GM23338 (cell line): ENCODE data around the gene TAS2R4. TPM values are rescaled to one million over a fixed set of nuclear protein-coding genes. Genes with fewer than 3 reads are reported as not detected.

Experiments used
- ATAC-seq: fragments of 200-7000 bp; cut with Tn5 transposase; 3 replicates; pipeline ENCODE4 v1.9.1; 2020
- DNase-seq: peaks from one replicate; pipeline ENCODE4 v3.0.0-alpha.2; 2015; ENCODE audit warnings: low spot score
- H2AFZ ChIP-seq: fragments of 200-600 bp; sonication (generic); 2 replicates; pipeline ENCODE4 v1.8.0; 2016; ENCODE audit warnings: antibody characterized with exemption, mild to moderate bottlenecking, moderate library complexity
- H3F3A ChIP-seq: fragments of 200-600 bp; sonication (generic); replicated peaks from 2 replicates; pipeline ENCODE4 v1.8.0; 2017; ENCODE audit warnings: antibody characterized with exemption, mixed run types, low read depth
- H3K27ac ChIP-seq: fragments of 200-600 bp; sonication (generic); 2 replicates; pipeline ENCODE4 v1.6.1; 2016; ENCODE audit warnings: low read depth
- H3K27me3 ChIP-seq: fragments of 200-600 bp; sonication (generic); 2 replicates; pipeline ENCODE4 v1.8.0; 2016; ENCODE audit warnings: mild to moderate bottlenecking, mixed run types, moderate library complexity; ENCODE audit not compliant: insufficient read depth
- H3K36me3 ChIP-seq: fragments of 200-600 bp; sonication (generic); 2 replicates; pipeline ENCODE4 v1.8.0; 2016; ENCODE audit warnings: mild to moderate bottlenecking; ENCODE audit not compliant: insufficient read depth
- H3K4me1 ChIP-seq: fragments of 200-600 bp; sonication (generic); 2 replicates; pipeline ENCODE4 v1.8.0; 2016; ENCODE audit warnings: mild to moderate bottlenecking, moderate library complexity; ENCODE audit not compliant: insufficient read depth
- H3K4me2 ChIP-seq: fragments of 200-600 bp; sonication (generic); 2 replicates; pipeline ENCODE4 v1.7.1; 2017; ENCODE audit warnings: mixed run types
- H3K4me3 ChIP-seq: fragments of 200-600 bp; sonication (generic); 2 replicates; pipeline ENCODE4 v1.6.1; 2016; ENCODE audit warnings: mixed run types
- H3K79me2 ChIP-seq: fragments of 200-600 bp; sonication (generic); replicated peaks from 2 replicates; pipeline ENCODE4 v1.8.0; 2017; ENCODE audit warnings: mild to moderate bottlenecking; ENCODE audit not compliant: insufficient read depth
- H3K9me2 ChIP-seq: fragments of 200-600 bp; sonication (generic); 2 replicates; pipeline ENCODE4 v1.8.0; 2017; ENCODE audit not compliant: insufficient read depth
- H4K20me1 ChIP-seq: fragments of 200-600 bp; sonication (generic); replicated peaks from 2 replicates; pipeline ENCODE4 v1.8.0; 2017; ENCODE audit warnings: mild to moderate bottlenecking; ENCODE audit not compliant: insufficient read depth
- H3K27ac Mint-ChIP-seq: 2 replicates; pipeline ENCODE4 v1.8.0; 2020; ENCODE audit warnings: inconsistent platforms, mild to moderate bottlenecking, moderate library complexity, mixed read lengths
- H3K27me3 Mint-ChIP-seq: 3 replicates; pipeline ENCODE4 v1.8.0; 2022; ENCODE audit warnings: low read depth, mild to moderate bottlenecking, moderate library complexity, mixed read lengths, inconsistent platforms; ENCODE audit not compliant: insufficient read depth, poor library complexity
- H3K36me3 Mint-ChIP-seq: 3 replicates; pipeline ENCODE4 v1.8.0; 2021; ENCODE audit warnings: low read depth, mild to moderate bottlenecking, inconsistent platforms, moderate library complexity, mixed read lengths
- H3K4me1 Mint-ChIP-seq: 3 replicates; pipeline ENCODE4 v1.8.0; 2020; ENCODE audit warnings: mild to moderate bottlenecking, inconsistent platforms, mixed read lengths
- H3K4me3 Mint-ChIP-seq: 3 replicates; pipeline ENCODE4 v1.8.0; 2021; ENCODE audit warnings: moderate library complexity, mild to moderate bottlenecking, inconsistent platforms, mixed read lengths
- H3K9me3 Mint-ChIP-seq: 3 replicates; pipeline ENCODE4 v1.8.0; 2020; ENCODE audit warnings: moderate library complexity, mild to moderate bottlenecking, inconsistent platforms, mixed read lengths
- CREB1 ChIP-seq: fragments of 250-450 bp; sonication (Bioruptor Pico); IDR thresholded peaks from 2 replicates; pipeline ENCODE4 v1.5.0; 2020; ENCODE audit warnings: low read depth, mild to moderate bottlenecking, moderate library complexity
- EZH2 ChIP-seq: fragments of 200-600 bp; sonication (generic); IDR thresholded peaks from one replicate; pipeline ENCODE4 v1.8.0; 2017; ENCODE audit warnings: antibody characterized with exemption, mild to moderate bottlenecking, low read depth; ENCODE audit not compliant: unreplicated experiment
- EZH2phosphoT487 ChIP-seq: fragments of 200-600 bp; sonication (generic); IDR thresholded peaks from one replicate; pipeline ENCODE4 v1.8.1; 2018; ENCODE audit warnings: antibody characterized with exemption; ENCODE audit not compliant: unreplicated experiment
- JUNB ChIP-seq: IDR thresholded peaks from one replicate; pipeline ENCODE4 v1.6.1; 2016; ENCODE audit warnings: antibody characterized with exemption; ENCODE audit not compliant: unreplicated experiment
- NANOG ChIP-seq: IDR thresholded peaks from 2 replicates; pipeline ENCODE4 v1.6.1; 2016; ENCODE audit warnings: antibody characterized with exemption, borderline replicate concordance
- POLR2AphosphoS5 ChIP-seq: IDR thresholded peaks from 2 replicates; pipeline ENCODE4 v1.6.1; 2016; ENCODE audit warnings: antibody characterized with exemption, low read depth
- STAT1 ChIP-seq: IDR thresholded peaks from one replicate; pipeline ENCODE4 v1.6.1; 2016; ENCODE audit warnings: antibody characterized with exemption; ENCODE audit not compliant: unreplicated experiment
- ZNF114 ChIP-seq: fragments of 250-450 bp; sonication (Bioruptor Pico); IDR thresholded peaks from 2 replicates; pipeline ENCODE4 v1.5.0; 2020; ENCODE audit warnings: mild to moderate bottlenecking, moderate library complexity
- ZNF331 ChIP-seq: fragments of 250-450 bp; sonication (Bioruptor Pico); IDR thresholded peaks from 2 replicates; pipeline ENCODE4 v1.5.0; 2020; ENCODE audit warnings: low read depth, mild to moderate bottlenecking, moderate library complexity
- polyA plus RNA-seq: library from polyadenylated mRNA; unstranded; fragments of >200 nt; fragmentation: Nextera tagmentation; extraction: Ambion mirVana; gene quantifications from 2 replicates; pipeline ENCODE4 v1.2.1, GENCODE V29; 2016
- total RNA-seq: library from RNA; depleted of rRNA; stranded (reverse); fragments of >200 nt; shearing (Covaris generic); gene quantifications from 2 replicates; pipeline ENCODE4 v1.2.3, GENCODE V29; 2014
- TF ChIP-seq, protein P1 (sequence below): IDR thresholded peaks from one replicate; pipeline ENCODE4 v1.6.1; 2018; ENCODE audit warnings: antibody characterized with exemption; ENCODE audit not compliant: unreplicated experiment
- TF ChIP-seq, protein P2 (sequence below), 2 experiments: fragments of 200-600 bp in 1 of 2; sonication (generic) in 1 of 2; conservative IDR thresholded peaks; 2 replicates each; pipeline versions ENCODE4 v1.5.1 to v1.6.1; 2016 to 2017; ENCODE audit warnings: antibody characterized with exemption in 2 of 2, low read depth in 2 of 2, mild to moderate bottlenecking in 2 of 2, moderate library complexity in 1 of 2
- TF ChIP-seq, protein P3 (sequence below): IDR thresholded peaks from 2 replicates; pipeline ENCODE4 v1.6.1; 2016; ENCODE audit warnings: antibody characterized with exemption
- TF ChIP-seq, protein P4 (sequence below): fragments of 250-450 bp; sonication (Bioruptor Pico); IDR thresholded peaks from 2 replicates; pipeline ENCODE4 v1.5.0; 2020; ENCODE audit warnings: mild to moderate bottlenecking, moderate library complexity

TAS2R4 gene
- total and polyA plus RNA-seq, 2 experiments from 2014 or later: 1.2 to 4.2 TPM

DNA sequence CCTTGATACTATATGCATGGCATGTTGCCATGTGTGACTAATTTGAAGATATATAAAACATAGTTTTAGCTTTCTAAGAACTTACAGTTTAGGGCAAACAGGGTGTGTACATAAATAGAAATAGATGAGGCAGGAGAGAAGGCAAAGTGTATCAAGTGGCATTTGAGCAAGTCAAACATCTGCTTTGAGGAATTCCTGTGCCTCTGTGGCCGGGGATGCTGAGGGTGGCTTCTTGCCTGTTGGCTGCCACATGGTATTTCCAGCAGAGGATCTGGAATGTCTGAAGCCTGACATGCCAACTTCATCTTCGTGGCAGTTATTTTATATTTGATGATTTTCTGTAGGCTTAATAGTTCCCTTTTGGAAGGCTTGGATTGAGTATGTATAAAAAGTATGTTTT is 32.3 kb upstream of the TAS2R4 start:
- Mint-ChIP-seq H3K9me3 (no peaks in the 10 kb centered on the region), H3K4me1 (peaks cover 9% of the 10 kb centered on the region), H3K27me3 (no peaks in the 10 kb centered on the region), H3K4me3 (no peak overlapping the region), H3K27ac (no peak overlapping the region), H3K36me3 (peaks cover 94% of the 10 kb centered on the region)
- H3K4me1 ChIP-seq: peaks cover 5% of the 10 kb centered on the region
- no peaks in the 10 kb centered on the region for H3K27me3 ChIP-seq
- DNase-seq: no peak
- H3K36me3 ChIP-seq: peaks cover 93% of the 10 kb centered on the region
- H3K27ac ChIP-seq: no peak overlapping the region
- peaks cover 34% of the 10 kb centered on the region for H3K79me2 ChIP-seq
- 0 out of 2 replicates have a peak, but pooled peaks cover 3% of the 10 kb centered on the region for H3F3A ChIP-seq
- TF ChIP-seq STAT1: no peak
- TF ChIP-seq, protein P1, sequence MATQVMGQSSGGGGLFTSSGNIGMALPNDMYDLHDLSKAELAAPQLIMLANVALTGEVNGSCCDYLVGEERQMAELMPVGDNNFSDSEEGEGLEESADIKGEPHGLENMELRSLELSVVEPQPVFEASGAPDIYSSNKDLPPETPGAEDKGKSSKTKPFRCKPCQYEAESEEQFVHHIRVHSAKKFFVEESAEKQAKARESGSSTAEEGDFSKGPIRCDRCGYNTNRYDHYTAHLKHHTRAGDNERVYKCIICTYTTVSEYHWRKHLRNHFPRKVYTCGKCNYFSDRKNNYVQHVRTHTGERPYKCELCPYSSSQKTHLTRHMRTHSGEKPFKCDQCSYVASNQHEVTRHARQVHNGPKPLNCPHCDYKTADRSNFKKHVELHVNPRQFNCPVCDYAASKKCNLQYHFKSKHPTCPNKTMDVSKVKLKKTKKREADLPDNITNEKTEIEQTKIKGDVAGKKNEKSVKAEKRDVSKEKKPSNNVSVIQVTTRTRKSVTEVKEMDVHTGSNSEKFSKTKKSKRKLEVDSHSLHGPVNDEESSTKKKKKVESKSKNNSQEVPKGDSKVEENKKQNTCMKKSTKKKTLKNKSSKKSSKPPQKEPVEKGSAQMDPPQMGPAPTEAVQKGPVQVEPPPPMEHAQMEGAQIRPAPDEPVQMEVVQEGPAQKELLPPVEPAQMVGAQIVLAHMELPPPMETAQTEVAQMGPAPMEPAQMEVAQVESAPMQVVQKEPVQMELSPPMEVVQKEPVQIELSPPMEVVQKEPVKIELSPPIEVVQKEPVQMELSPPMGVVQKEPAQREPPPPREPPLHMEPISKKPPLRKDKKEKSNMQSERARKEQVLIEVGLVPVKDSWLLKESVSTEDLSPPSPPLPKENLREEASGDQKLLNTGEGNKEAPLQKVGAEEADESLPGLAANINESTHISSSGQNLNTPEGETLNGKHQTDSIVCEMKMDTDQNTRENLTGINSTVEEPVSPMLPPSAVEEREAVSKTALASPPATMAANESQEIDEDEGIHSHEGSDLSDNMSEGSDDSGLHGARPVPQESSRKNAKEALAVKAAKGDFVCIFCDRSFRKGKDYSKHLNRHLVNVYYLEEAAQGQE: no peak
- TF ChIP-seq ZNF114 (CRISPR knock-in tag): no peak
- TF ChIP-seq CREB1 (CRISPR knock-in tag): no peak
- TF ChIP-seq, protein P2, sequence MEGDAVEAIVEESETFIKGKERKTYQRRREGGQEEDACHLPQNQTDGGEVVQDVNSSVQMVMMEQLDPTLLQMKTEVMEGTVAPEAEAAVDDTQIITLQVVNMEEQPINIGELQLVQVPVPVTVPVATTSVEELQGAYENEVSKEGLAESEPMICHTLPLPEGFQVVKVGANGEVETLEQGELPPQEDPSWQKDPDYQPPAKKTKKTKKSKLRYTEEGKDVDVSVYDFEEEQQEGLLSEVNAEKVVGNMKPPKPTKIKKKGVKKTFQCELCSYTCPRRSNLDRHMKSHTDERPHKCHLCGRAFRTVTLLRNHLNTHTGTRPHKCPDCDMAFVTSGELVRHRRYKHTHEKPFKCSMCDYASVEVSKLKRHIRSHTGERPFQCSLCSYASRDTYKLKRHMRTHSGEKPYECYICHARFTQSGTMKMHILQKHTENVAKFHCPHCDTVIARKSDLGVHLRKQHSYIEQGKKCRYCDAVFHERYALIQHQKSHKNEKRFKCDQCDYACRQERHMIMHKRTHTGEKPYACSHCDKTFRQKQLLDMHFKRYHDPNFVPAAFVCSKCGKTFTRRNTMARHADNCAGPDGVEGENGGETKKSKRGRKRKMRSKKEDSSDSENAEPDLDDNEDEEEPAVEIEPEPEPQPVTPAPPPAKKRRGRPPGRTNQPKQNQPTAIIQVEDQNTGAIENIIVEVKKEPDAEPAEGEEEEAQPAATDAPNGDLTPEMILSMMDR (conservative IDR thresholded peaks at IDR 0.05; ENCODE audit: low read depth in 2 of 2): no peak
- no peak for TF ChIP-seq EZH2
- no peak for TF ChIP-seq JUNB
- TF ChIP-seq, protein P3, sequence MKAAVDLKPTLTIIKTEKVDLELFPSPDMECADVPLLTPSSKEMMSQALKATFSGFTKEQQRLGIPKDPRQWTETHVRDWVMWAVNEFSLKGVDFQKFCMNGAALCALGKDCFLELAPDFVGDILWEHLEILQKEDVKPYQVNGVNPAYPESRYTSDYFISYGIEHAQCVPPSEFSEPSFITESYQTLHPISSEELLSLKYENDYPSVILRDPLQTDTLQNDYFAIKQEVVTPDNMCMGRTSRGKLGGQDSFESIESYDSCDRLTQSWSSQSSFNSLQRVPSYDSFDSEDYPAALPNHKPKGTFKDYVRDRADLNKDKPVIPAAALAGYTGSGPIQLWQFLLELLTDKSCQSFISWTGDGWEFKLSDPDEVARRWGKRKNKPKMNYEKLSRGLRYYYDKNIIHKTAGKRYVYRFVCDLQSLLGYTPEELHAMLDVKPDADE: no peak
- no peak for TF ChIP-seq EZH2phosphoT487
- TF ChIP-seq NANOG: no peak
- no peak for TF ChIP-seq POLR2AphosphoS5
- TF ChIP-seq ZNF331 (CRISPR knock-in tag): no peak
- TF ChIP-seq, protein P4, sequence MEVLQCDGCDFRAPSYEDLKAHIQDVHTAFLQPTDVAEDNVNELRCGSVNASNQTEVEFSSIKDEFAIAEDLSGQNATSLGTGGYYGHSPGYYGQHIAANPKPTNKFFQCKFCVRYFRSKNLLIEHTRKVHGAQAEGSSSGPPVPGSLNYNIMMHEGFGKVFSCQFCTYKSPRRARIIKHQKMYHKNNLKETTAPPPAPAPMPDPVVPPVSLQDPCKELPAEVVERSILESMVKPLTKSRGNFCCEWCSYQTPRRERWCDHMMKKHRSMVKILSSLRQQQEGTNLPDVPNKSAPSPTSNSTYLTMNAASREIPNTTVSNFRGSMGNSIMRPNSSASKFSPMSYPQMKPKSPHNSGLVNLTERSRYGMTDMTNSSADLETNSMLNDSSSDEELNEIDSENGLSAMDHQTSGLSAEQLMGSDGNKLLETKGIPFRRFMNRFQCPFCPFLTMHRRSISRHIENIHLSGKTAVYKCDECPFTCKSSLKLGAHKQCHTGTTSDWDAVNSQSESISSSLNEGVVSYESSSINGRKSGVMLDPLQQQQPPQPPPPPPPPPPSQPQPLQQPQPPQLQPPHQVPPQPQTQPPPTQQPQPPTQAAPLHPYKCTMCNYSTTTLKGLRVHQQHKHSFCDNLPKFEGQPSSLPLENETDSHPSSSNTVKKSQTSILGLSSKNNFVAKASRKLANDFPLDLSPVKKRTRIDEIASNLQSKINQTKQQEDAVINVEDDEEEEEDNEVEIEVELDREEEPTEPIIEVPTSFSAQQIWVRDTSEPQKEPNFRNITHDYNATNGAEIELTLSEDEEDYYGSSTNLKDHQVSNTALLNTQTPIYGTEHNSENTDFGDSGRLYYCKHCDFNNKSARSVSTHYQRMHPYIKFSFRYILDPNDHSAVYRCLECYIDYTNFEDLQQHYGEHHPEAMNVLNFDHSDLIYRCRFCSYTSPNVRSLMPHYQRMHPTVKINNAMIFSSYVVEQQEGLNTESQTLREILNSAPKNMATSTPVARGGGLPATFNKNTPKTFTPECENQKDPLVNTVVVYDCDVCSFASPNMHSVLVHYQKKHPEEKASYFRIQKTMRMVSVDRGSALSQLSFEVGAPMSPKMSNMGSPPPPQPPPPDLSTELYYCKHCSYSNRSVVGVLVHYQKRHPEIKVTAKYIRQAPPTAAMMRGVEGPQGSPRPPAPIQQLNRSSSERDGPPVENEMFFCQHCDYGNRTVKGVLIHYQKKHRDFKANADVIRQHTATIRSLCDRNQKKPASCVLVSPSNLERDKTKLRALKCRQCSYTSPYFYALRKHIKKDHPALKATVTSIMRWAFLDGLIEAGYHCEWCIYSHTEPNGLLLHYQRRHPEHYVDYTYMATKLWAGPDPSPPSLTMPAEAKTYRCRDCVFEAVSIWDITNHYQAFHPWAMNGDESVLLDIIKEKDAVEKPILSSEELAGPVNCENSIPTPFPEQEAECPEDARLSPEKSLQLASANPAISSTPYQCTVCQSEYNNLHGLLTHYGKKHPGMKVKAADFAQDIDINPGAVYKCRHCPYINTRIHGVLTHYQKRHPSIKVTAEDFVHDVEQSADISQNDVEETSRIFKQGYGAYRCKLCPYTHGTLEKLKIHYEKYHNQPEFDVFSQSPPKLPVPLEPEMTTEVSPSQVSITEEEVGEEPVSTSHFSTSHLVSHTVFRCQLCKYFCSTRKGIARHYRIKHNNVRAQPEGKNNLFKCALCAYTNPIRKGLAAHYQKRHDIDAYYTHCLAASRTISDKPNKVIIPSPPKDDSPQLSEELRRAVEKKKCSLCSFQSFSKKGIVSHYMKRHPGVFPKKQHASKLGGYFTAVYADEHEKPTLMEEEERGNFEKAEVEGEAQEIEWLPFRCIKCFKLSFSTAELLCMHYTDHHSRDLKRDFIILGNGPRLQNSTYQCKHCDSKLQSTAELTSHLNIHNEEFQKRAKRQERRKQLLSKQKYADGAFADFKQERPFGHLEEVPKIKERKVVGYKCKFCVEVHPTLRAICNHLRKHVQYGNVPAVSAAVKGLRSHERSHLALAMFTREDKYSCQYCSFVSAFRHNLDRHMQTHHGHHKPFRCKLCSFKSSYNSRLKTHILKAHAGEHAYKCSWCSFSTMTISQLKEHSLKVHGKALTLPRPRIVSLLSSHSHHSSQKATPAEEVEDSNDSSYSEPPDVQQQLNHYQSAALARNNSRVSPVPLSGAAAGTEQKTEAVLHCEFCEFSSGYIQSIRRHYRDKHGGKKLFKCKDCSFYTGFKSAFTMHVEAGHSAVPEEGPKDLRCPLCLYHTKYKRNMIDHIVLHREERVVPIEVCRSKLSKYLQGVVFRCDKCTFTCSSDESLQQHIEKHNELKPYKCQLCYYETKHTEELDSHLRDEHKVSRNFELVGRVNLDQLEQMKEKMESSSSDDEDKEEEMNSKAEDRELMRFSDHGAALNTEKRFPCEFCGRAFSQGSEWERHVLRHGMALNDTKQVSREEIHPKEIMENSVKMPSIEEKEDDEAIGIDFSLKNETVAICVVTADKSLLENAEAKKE (CRISPR knock-in tag): no peak
- H3K4me3 ChIP-seq: no peak overlapping the region
- no peak overlapping the region for H2AFZ ChIP-seq
- no peaks in the 10 kb centered on the region for H3K9me2 ChIP-seq
- H3K4me2 ChIP-seq: no peak overlapping the region
- H4K20me1 ChIP-seq: peaks cover 28% of the 10 kb centered on the region
- no peak for ATAC-seq
